ENCODE measurements around the gene PAPPA2.

- TF ChIP-seq CTCF (conservative IDR thresholded peaks at IDR 0.05; ENCODE audit: low read length) (no peak), EZH2phosphoT487 (IDR thresholded peaks at IDR 0.05; ENCODE audit: borderline replicate concordance, low read depth, low read length) (no peak)
Observed at GRCh38 chr1:176531036-176531435, 68.1 kb downstream of the PAPPA2 start.

Measured in OCI-LY7 (cell line).